ENCODE results near the gene NCAN. TPM values are rescaled to one million over a fixed set of nuclear protein-coding genes. Genes with fewer than 3 reads are reported as not detected.

NCAN gene
- total RNA-seq, 4 donors from 2014 or later: 0.21 TPM; not detected in 3

- TF ChIP-seq CTCF (IDR thresholded peaks at IDR 0.05): no peak
- TF ChIP-seq POLR2A (IDR thresholded peaks at IDR 0.05): no peak
- Histone ChIP-seq H3K27ac (no peak overlapping the region), H3K27me3 (no peaks in the 10 kb centered on the region), H3K36me3 (no peaks in the 10 kb centered on the region), H3K4me3 (no peak overlapping the region), H3K4me1 (peaks cover 0 to 8% of the 10 kb centered on the region in 2 donors), H3K9me3 (peaks cover 0 to 3% of the 10 kb centered on the region in 2 donors)
- DNase-seq: no peak
- intact Hi-C loops (cut with DNase I; ENCODE audit: low total_unique reads): no loop called here
Observed at GRCh38 chr19:19263886-19264487, 52.2 kb downstream of the NCAN start.

- Histone ChIP-seq H3K4me3 (no peak overlapping the region), H3K27me3 (no peaks in the 10 kb centered on the region), H3K27ac (no peak overlapping the region), H3K9me3 (no peaks in the 10 kb centered on the region), H3K4me1 (no peaks in the 10 kb centered on the region), H3K36me3 (no peaks in the 10 kb centered on the region)
- intact Hi-C loops (cut with DNase I; ENCODE audit: low total_unique reads): no loop called here
- no peak for DNase-seq
- TF ChIP-seq POLR2A (IDR thresholded peaks at IDR 0.05): no peak
- no peak for TF ChIP-seq CTCF (IDR thresholded peaks at IDR 0.05)
Observed at GRCh38 chr19:19267305-19267704, 55.5 kb downstream of the NCAN start.

- TF ChIP-seq POLR2A (IDR thresholded peaks at IDR 0.05) (no peak), CTCF (IDR thresholded peaks at IDR 0.05) (no peak)
- H3K27ac ChIP-seq: no peak overlapping the region
- intact Hi-C loops (cut with DNase I; ENCODE audit: low total_unique reads): no loop called here
- H3K4me1 ChIP-seq: peaks cover 0 to 8% of the 10 kb centered on the region in 2 donors
- no peaks in the 10 kb centered on the region for H3K36me3 ChIP-seq
- H3K4me3 ChIP-seq: no peak overlapping the region
- no peak for DNase-seq
- H3K27me3 ChIP-seq: no peaks in the 10 kb centered on the region
- no peaks in the 10 kb centered on the region for H3K9me3 ChIP-seq
Observed at GRCh38 chr19:19268453-19269385, 57.0 kb downstream of the NCAN start.

GRCh38 chr19:19269952-19270694 is 58.4 kb downstream of the NCAN start:
- no peak overlapping the region for H3K27ac ChIP-seq
- no peaks in the 10 kb centered on the region for H3K27me3 ChIP-seq
- intact Hi-C loops (cut with DNase I; ENCODE audit: low total_unique reads): no loop called here
- no peak for DNase-seq
- no peaks in the 10 kb centered on the region for H3K9me3 ChIP-seq
- TF ChIP-seq POLR2A (IDR thresholded peaks at IDR 0.05) (no peak), CTCF (IDR thresholded peaks at IDR 0.05) (no peak)
- no peaks in the 10 kb centered on the region for H3K36me3 ChIP-seq
- no peak overlapping the region for H3K4me3 ChIP-seq
- H3K4me1 ChIP-seq: peaks cover 0 to 9% of the 10 kb centered on the region in 2 donors
